ENCODE data around the gene TLK2. TPM values are rescaled to one million over a fixed set of nuclear protein-coding genes. Genes with fewer than 3 reads are reported as not detected.

TLK2 gene
- total RNA-seq, 1 experiment from 2014 or later = 40.5 TPM

DNA sequence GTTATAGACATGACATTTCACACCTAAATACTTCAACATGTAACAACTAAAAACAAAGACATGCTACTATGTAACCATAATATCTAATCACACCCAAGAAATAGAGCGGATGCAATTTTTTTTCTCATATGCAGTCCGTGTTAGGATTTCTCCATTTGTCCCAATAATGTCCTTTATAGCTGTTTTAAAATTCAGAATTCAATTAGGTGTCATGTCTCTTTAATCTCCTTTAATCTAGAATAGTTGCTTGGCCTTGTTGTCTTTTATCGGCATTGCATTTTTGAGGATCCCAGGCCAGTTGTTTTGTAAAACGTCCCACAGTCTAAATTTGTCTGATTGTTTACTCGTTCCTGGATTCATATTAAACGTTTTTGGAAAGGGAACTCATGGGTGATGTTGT lies 163.3 kb downstream of the TLK2 start:
- CTCF ChIA-PET = no interaction called here
- intact Hi-C loops (cut with micrococcal nuclease) = no loop called here
- no peaks in the 10 kb centered on the region for H3K9me2 ChIP-seq (replicated peaks; ENCODE audit: low read length)
- no TSS peak for BruUV-seq (replicated peaks)
- no peaks in the 10 kb centered on the region for H3K79me2 ChIP-seq (ENCODE audit: low read length)
- POLR2A ChIA-PET (ENCODE audit: unreplicated experiment) = no interaction called here
- H3K4me1 ChIP-seq (ENCODE audit: insufficient read depth, low read length) = no peaks in the 10 kb centered on the region
- H3K9ac ChIP-seq (ENCODE audit: low read length) = no peak overlapping the region
- TF ChIP-seq, protein P1, sequence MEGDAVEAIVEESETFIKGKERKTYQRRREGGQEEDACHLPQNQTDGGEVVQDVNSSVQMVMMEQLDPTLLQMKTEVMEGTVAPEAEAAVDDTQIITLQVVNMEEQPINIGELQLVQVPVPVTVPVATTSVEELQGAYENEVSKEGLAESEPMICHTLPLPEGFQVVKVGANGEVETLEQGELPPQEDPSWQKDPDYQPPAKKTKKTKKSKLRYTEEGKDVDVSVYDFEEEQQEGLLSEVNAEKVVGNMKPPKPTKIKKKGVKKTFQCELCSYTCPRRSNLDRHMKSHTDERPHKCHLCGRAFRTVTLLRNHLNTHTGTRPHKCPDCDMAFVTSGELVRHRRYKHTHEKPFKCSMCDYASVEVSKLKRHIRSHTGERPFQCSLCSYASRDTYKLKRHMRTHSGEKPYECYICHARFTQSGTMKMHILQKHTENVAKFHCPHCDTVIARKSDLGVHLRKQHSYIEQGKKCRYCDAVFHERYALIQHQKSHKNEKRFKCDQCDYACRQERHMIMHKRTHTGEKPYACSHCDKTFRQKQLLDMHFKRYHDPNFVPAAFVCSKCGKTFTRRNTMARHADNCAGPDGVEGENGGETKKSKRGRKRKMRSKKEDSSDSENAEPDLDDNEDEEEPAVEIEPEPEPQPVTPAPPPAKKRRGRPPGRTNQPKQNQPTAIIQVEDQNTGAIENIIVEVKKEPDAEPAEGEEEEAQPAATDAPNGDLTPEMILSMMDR (conservative IDR thresholded peaks at IDR 0.05; ENCODE audit: low read depth, low read length) = no peak
- TF ChIP-seq EZH2 (IDR thresholded peaks at IDR 0.05; ENCODE audit: low read length, unreplicated experiment) (no peak), EZH2phosphoT487 (IDR thresholded peaks at IDR 0.05; ENCODE audit: borderline replicate concordance, low read length) (no peak)
- H3K9me3 ChIP-seq (ENCODE audit: low read length) = no peaks in the 10 kb centered on the region
- no peak overlapping the region for H2AFZ ChIP-seq (ENCODE audit: low read length)
- H3K4me2 ChIP-seq (ENCODE audit: low read length) = no peak overlapping the region
- no peak overlapping the region for H3K4me3 ChIP-seq (ENCODE audit: low read length)
- no peak for DNase-seq
- no peak for ATAC-seq
- H3K27me3 ChIP-seq (ENCODE audit: low read length) = no peaks in the 10 kb centered on the region
- H3K36me3 ChIP-seq (ENCODE audit: low read depth, low read length) = no peaks in the 10 kb centered on the region
- no peak overlapping the region for H3K27ac ChIP-seq (ENCODE audit: low read length)
- H3F3A ChIP-seq (ENCODE audit: low read length, unreplicated experiment) = no peaks in the 10 kb centered on the region
- H4K20me1 ChIP-seq (ENCODE audit: low read length) = no peaks in the 10 kb centered on the region

DNA sequence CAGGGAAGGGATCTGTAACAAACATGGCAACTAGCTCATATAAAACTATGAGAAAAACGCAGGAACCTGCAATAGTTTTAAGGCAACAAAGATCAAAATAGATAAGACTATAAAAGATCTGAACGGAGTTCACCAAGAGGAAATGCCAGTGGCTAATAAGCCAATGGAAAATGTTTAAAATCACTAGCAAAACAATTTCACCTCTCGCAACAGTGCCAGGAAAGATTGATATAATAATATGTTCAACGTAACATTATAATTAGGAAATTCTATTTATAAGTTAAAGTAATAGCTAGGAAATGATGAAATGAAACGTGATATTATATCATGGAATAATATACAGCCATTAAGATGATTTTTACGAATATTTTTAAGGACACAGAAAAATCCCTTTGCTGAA lies 164.9 kb downstream of the TLK2 start:
- intact Hi-C loops (cut with micrococcal nuclease) = no loop called here
- no TSS peak for BruUV-seq (replicated peaks)
- CTCF ChIA-PET = no interaction called here

DNA sequence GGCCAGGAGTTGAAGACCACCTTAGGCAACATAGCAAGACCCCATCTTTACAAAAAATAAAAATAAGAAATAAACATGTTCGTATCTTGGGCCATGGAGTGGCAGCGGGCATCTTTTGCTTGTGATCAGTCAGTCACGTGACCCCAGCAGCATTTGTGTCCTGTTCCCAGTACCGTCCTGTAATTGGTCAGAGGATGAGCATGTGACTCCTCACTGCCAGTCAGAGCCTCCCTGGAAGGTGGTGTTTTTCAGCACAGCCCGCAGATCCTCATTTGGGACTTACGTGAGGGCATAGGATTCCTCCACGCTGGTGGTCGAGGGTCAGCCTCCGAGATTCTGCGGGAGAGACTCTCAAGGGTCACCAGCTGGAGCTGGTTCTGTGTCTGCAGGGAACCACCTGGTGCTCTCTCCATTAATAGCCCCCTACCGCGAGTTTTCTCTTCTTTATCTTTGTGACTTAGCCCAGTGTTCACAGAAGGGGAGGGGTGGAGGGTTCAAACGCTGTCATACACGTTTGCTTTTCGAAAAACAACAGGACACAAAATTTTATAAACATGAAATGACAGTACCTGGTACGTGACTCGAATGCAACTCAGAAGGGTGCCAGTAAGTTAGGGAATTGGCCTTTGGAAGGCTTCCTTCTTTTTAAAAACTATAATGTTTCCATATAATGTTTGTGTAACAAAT lies 166.0 kb downstream of the TLK2 start:
- H2AFZ ChIP-seq (ENCODE audit: low read length) = no peak overlapping the region
- no peaks in the 10 kb centered on the region for H3K4me1 ChIP-seq (ENCODE audit: insufficient read depth, low read length)
- H3K4me3 ChIP-seq (ENCODE audit: low read length) = no peak overlapping the region
- CTCF ChIA-PET = no interaction called here
- H3F3A ChIP-seq (ENCODE audit: low read length, unreplicated experiment) = no peaks in the 10 kb centered on the region
- no peaks in the 10 kb centered on the region for H4K20me1 ChIP-seq (ENCODE audit: low read length)
- no peak overlapping the region for H3K27ac ChIP-seq (ENCODE audit: low read length)
- no peaks in the 10 kb centered on the region for H3K9me3 ChIP-seq (ENCODE audit: low read length)
- no peaks in the 10 kb centered on the region for H3K79me2 ChIP-seq (ENCODE audit: low read length)
- no peak for ATAC-seq
- H3K9me2 ChIP-seq (replicated peaks; ENCODE audit: low read length) = no peaks in the 10 kb centered on the region
- TF ChIP-seq, protein P1 (conservative IDR thresholded peaks at IDR 0.05; ENCODE audit: low read depth, low read length) = no peak
- TF ChIP-seq EZH2 (IDR thresholded peaks at IDR 0.05; ENCODE audit: low read length, unreplicated experiment) (no peak), EZH2phosphoT487 (IDR thresholded peaks at IDR 0.05; ENCODE audit: borderline replicate concordance, low read length) (no peak)
- no peak overlapping the region for H3K9ac ChIP-seq (ENCODE audit: low read length)
- POLR2A ChIA-PET (ENCODE audit: unreplicated experiment) = no interaction called here
- no peaks in the 10 kb centered on the region for H3K36me3 ChIP-seq (ENCODE audit: low read depth, low read length)
- DNase-seq = no peak
- H3K27me3 ChIP-seq (ENCODE audit: low read length) = no peaks in the 10 kb centered on the region
- BruUV-seq (replicated peaks) = no TSS peak
- intact Hi-C loops (cut with micrococcal nuclease) = no loop called here
- no peak overlapping the region for H3K4me2 ChIP-seq (ENCODE audit: low read length)

More for the DNA sequence above, 164.9 kb downstream of the TLK2 start:
- H2AFZ ChIP-seq (ENCODE audit: low read length) = no peak overlapping the region
- no peaks in the 10 kb centered on the region for H4K20me1 ChIP-seq (ENCODE audit: low read length)
- no peaks in the 10 kb centered on the region for H3K79me2 ChIP-seq (ENCODE audit: low read length)
- no peak for TF ChIP-seq EZH2phosphoT487 (IDR thresholded peaks at IDR 0.05; ENCODE audit: borderline replicate concordance, low read length)
- TF ChIP-seq, protein P1 (conservative IDR thresholded peaks at IDR 0.05; ENCODE audit: low read depth, low read length) = no peak
- TF ChIP-seq EZH2 (IDR thresholded peaks at IDR 0.05; ENCODE audit: low read length, unreplicated experiment) = no peak
- no peak overlapping the region for H3K27ac ChIP-seq (ENCODE audit: low read length)
- H3K9ac ChIP-seq (ENCODE audit: low read length) = no peak overlapping the region
- H3F3A ChIP-seq (ENCODE audit: low read length, unreplicated experiment) = no peaks in the 10 kb centered on the region
- H3K9me3 ChIP-seq (ENCODE audit: low read length) = no peaks in the 10 kb centered on the region
- POLR2A ChIA-PET (ENCODE audit: unreplicated experiment) = no interaction called here
- no peaks in the 10 kb centered on the region for H3K27me3 ChIP-seq (ENCODE audit: low read length)
- no peaks in the 10 kb centered on the region for H3K9me2 ChIP-seq (replicated peaks; ENCODE audit: low read length)
- H3K4me1 ChIP-seq (ENCODE audit: insufficient read depth, low read length) = no peaks in the 10 kb centered on the region
- DNase-seq (no peak), ATAC-seq (no peak)
- H3K36me3 ChIP-seq (ENCODE audit: low read depth, low read length) = no peaks in the 10 kb centered on the region
- no peak overlapping the region for H3K4me2 ChIP-seq (ENCODE audit: low read length)
- no peak overlapping the region for H3K4me3 ChIP-seq (ENCODE audit: low read length)

All from PC-3 (cell line).